ENCODE measurements around the gene KLHDC8A.

Gene KLHDC8A

GRCh38 chr1:205359771-205360565 is 3.2 kb upstream of the KLHDC8A start:
- Histone ChIP-seq H3K27me3 (ENCODE audit: low read depth, low read length) (peaks cover 60% of the 10 kb centered on the region), H3K27ac (ENCODE audit: low read length) (no peak overlapping the region), H3K9ac (ENCODE audit: low read length) (no peak overlapping the region), H3K4me2 (ENCODE audit: low read length) (no peak overlapping the region), H3K4me3 (ENCODE audit: low read length) (no peak overlapping the region), H3K36me3 (replicated peaks; ENCODE audit: low read depth, low read length) (no peaks in the 10 kb centered on the region), H4K20me1 (ENCODE audit: insufficient read depth, low read length) (no peaks in the 10 kb centered on the region), H3K9me3 (ENCODE audit: insufficient read depth, low read length) (no peaks in the 10 kb centered on the region), H3K79me2 (ENCODE audit: low read length) (no peaks in the 10 kb centered on the region), H2AFZ (ENCODE audit: low read depth, low read length) (no peak overlapping the region), H3K4me1 (ENCODE audit: low read length) (no peaks in the 10 kb centered on the region)
- TF ChIP-seq CTCF (IDR thresholded peaks at IDR 0.05; ENCODE audit: low read depth, low read length) (no peak), EZH2phosphoT487 (IDR thresholded peaks at IDR 0.05; ENCODE audit: low read depth) (no peak)

- Histone ChIP-seq H3K79me2 (ENCODE audit: low read length) (no peaks in the 10 kb centered on the region), H3K4me3 (ENCODE audit: low read length) (no peak overlapping the region), H4K20me1 (ENCODE audit: insufficient read depth, low read length) (no peaks in the 10 kb centered on the region), H2AFZ (ENCODE audit: low read depth, low read length) (no peak overlapping the region), H3K9ac (ENCODE audit: low read length) (no peak overlapping the region), H3K27ac (ENCODE audit: low read length) (no peak overlapping the region), H3K36me3 (replicated peaks; ENCODE audit: low read depth, low read length) (no peaks in the 10 kb centered on the region), H3K27me3 (ENCODE audit: low read depth, low read length) (peaks cover 57% of the 10 kb centered on the region), H3K4me1 (ENCODE audit: low read length) (no peaks in the 10 kb centered on the region), H3K4me2 (ENCODE audit: low read length) (no peak overlapping the region), H3K9me3 (ENCODE audit: insufficient read depth, low read length) (no peaks in the 10 kb centered on the region)
- TF ChIP-seq EZH2phosphoT487 (IDR thresholded peaks at IDR 0.05; ENCODE audit: low read depth) (no peak), CTCF (IDR thresholded peaks at IDR 0.05; ENCODE audit: low read depth, low read length) (no peak)
Observed at GRCh38 chr1:205358579-205358978, 1.9 kb upstream of the KLHDC8A start.

GRCh38 chr1:205357567-205357966 is 845 bp upstream of the KLHDC8A start:
- no peak overlapping the region for H3K4me2 ChIP-seq (ENCODE audit: low read length)
- H3K79me2 ChIP-seq (ENCODE audit: low read length): no peaks in the 10 kb centered on the region
- no peak overlapping the region for H2AFZ ChIP-seq (ENCODE audit: low read depth, low read length)
- no peak overlapping the region for H3K9ac ChIP-seq (ENCODE audit: low read length)
- H3K4me1 ChIP-seq (ENCODE audit: low read length): no peaks in the 10 kb centered on the region
- H3K27me3 ChIP-seq (ENCODE audit: low read depth, low read length): peaks cover 47% of the 10 kb centered on the region
- no peak overlapping the region for H3K27ac ChIP-seq (ENCODE audit: low read length)
- H3K36me3 ChIP-seq (replicated peaks; ENCODE audit: low read depth, low read length): no peaks in the 10 kb centered on the region
- TF ChIP-seq CTCF (IDR thresholded peaks at IDR 0.05; ENCODE audit: low read depth, low read length) (no peak), EZH2phosphoT487 (IDR thresholded peaks at IDR 0.05; ENCODE audit: low read depth) (no peak)
- H3K4me3 ChIP-seq (ENCODE audit: low read length): no peak overlapping the region
- H3K9me3 ChIP-seq (ENCODE audit: insufficient read depth, low read length): no peaks in the 10 kb centered on the region
- H4K20me1 ChIP-seq (ENCODE audit: insufficient read depth, low read length): no peaks in the 10 kb centered on the region

- Histone ChIP-seq H3K4me2 (ENCODE audit: low read length) (no peak overlapping the region), H2AFZ (ENCODE audit: low read depth, low read length) (no peak overlapping the region), H3K36me3 (replicated peaks; ENCODE audit: low read depth, low read length) (no peaks in the 10 kb centered on the region), H3K27me3 (ENCODE audit: low read depth, low read length) (peaks cover 27% of the 10 kb centered on the region), H3K4me3 (ENCODE audit: low read length) (no peak overlapping the region), H3K79me2 (ENCODE audit: low read length) (no peaks in the 10 kb centered on the region), H3K27ac (ENCODE audit: low read length) (no peak overlapping the region), H3K9ac (ENCODE audit: low read length) (no peak overlapping the region), H3K4me1 (ENCODE audit: low read length) (peaks cover 4% of the 10 kb centered on the region), H3K9me3 (ENCODE audit: insufficient read depth, low read length) (no peaks in the 10 kb centered on the region), H4K20me1 (ENCODE audit: insufficient read depth, low read length) (no peaks in the 10 kb centered on the region)
- no peak for TF ChIP-seq CTCF (IDR thresholded peaks at IDR 0.05; ENCODE audit: low read depth, low read length)
- TF ChIP-seq EZH2phosphoT487 (IDR thresholded peaks at IDR 0.05; ENCODE audit: low read depth): no peak
Observed at GRCh38 chr1:205355075-205355453, 1.7 kb downstream of the KLHDC8A start.
